ENCODE results near the gene RBMS3. TPM values are rescaled to one million over a fixed set of nuclear protein-coding genes. Genes with fewer than 3 reads are reported as not detected.

Gene RBMS3
- total and polyA plus RNA-seq, 2 experiments from 2014 or later, result 3.2 to 7.4 TPM

DNA sequence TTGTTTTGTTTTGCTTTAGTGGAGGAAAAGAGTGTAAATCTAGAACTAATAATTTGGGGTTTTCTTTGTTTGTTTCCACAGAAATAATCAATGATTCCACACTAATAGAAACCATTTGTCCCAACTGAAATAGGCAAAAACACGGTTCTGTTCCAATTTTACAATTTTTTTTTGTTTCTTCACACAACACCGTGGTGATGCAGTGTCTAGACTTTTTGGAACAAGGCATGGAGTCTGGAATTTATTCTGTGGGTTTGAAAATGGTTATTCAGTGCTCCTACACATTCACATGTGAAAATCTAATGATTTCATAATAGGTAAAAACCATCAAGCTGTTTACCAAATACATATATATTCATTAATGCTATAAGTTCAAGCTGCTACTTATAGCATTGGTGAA lies 696.5 kb downstream of the RBMS3 start:
- H3K79me2 ChIP-seq (replicated peaks; ENCODE audit: insufficient read depth), result no peaks in the 10 kb centered on the region
- DNase-seq (ENCODE audit: low spot score) (no peak), ATAC-seq (no peak)
- H3K27ac ChIP-seq (ENCODE audit: low read depth), result no peak overlapping the region
- H3K4me3 Mint-ChIP-seq, result no peak overlapping the region
- H3K4me3 ChIP-seq, result no peak overlapping the region
- no peaks in the 10 kb centered on the region for H4K20me1 ChIP-seq (replicated peaks; ENCODE audit: insufficient read depth)
- H3K9me3 Mint-ChIP-seq, result peaks cover 10% of the 10 kb centered on the region; the same call in 2 of the 3 replicates
- H3K4me1 Mint-ChIP-seq, result peaks cover 20% of the 10 kb centered on the region
- H3K4me1 ChIP-seq (ENCODE audit: insufficient read depth), result peaks cover 24% of the 10 kb centered on the region
- no peaks in the 10 kb centered on the region for H3F3A ChIP-seq (replicated peaks; ENCODE audit: low read depth)
- no peaks in the 10 kb centered on the region for H3K27me3 Mint-ChIP-seq (ENCODE audit: insufficient read depth, low read depth, poor library complexity)
- no peaks in the 10 kb centered on the region for H3K9me2 ChIP-seq (ENCODE audit: insufficient read depth)
- H3K36me3 ChIP-seq (ENCODE audit: insufficient read depth), result no peaks in the 10 kb centered on the region
- no peak overlapping the region for H3K4me2 ChIP-seq
- TF ChIP-seq, protein P1, sequence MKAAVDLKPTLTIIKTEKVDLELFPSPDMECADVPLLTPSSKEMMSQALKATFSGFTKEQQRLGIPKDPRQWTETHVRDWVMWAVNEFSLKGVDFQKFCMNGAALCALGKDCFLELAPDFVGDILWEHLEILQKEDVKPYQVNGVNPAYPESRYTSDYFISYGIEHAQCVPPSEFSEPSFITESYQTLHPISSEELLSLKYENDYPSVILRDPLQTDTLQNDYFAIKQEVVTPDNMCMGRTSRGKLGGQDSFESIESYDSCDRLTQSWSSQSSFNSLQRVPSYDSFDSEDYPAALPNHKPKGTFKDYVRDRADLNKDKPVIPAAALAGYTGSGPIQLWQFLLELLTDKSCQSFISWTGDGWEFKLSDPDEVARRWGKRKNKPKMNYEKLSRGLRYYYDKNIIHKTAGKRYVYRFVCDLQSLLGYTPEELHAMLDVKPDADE (IDR thresholded peaks at IDR 0.05), result no peak
- no peaks in the 10 kb centered on the region for H3K27me3 ChIP-seq (ENCODE audit: insufficient read depth)
- H2AFZ ChIP-seq, result no peak overlapping the region
- peaks cover 11% of the 10 kb centered on the region; the same call in 2 of the 3 replicates for H3K36me3 Mint-ChIP-seq (ENCODE audit: low read depth)
- no peak overlapping the region for H3K27ac Mint-ChIP-seq

DNA sequence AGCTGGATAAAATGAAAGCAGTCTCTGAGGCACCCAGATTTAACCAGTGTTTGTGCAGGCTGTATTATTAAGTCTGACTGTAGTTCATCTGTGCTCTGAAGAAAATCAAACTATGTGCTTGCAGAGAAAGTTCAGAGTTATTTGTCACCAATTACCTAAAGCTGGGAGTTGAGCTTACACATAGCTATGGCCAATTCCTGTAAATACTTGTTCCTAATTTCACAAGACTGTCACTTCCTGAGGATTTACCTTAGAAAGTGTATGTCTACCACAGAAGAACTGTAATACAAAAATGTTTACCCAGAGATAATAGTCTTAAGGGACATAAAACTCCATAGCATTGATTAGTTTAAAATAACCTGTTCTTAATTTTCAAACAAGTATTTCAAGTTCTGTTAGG lies 697.2 kb downstream of the RBMS3 start:
- Mint-ChIP-seq H3K27ac (no peak overlapping the region), H3K9me3 (peaks cover 14% of the 10 kb centered on the region; the same call in 2 of the 3 replicates), H3K36me3 (ENCODE audit: low read depth) (peaks cover 12% of the 10 kb centered on the region; the same call in 2 of the 3 replicates), H3K4me3 (no peak overlapping the region), H3K4me1 (peaks cover 13% of the 10 kb centered on the region), H3K27me3 (ENCODE audit: insufficient read depth, low read depth, poor library complexity) (no peaks in the 10 kb centered on the region)
- Histone ChIP-seq H2AFZ (no peak overlapping the region), H4K20me1 (replicated peaks; ENCODE audit: insufficient read depth) (no peaks in the 10 kb centered on the region), H3K79me2 (replicated peaks; ENCODE audit: insufficient read depth) (no peaks in the 10 kb centered on the region), H3K9me2 (ENCODE audit: insufficient read depth) (no peaks in the 10 kb centered on the region), H3K4me1 (ENCODE audit: insufficient read depth) (peaks cover 21% of the 10 kb centered on the region), H3K4me3 (no peak overlapping the region), H3F3A (replicated peaks; ENCODE audit: low read depth) (no peaks in the 10 kb centered on the region), H3K27ac (ENCODE audit: low read depth) (no peak overlapping the region), H3K36me3 (ENCODE audit: insufficient read depth) (no peaks in the 10 kb centered on the region), H3K27me3 (ENCODE audit: insufficient read depth) (no peaks in the 10 kb centered on the region), H3K4me2 (no peak overlapping the region)
- no peak for DNase-seq (ENCODE audit: low spot score)
- ATAC-seq, result no peak
- TF ChIP-seq EZH2 (IDR thresholded peaks at IDR 0.05; ENCODE audit: low read depth, unreplicated experiment), result no peak
- TF ChIP-seq ZNF331 (CRISPR knock-in tag; IDR thresholded peaks at IDR 0.05; ENCODE audit: low read depth), result no peak
- no peak for TF ChIP-seq POLR2AphosphoS5 (IDR thresholded peaks at IDR 0.05; ENCODE audit: low read depth)
- TF ChIP-seq, protein P1 (IDR thresholded peaks at IDR 0.05), result no peak
- TF ChIP-seq, protein P2, sequence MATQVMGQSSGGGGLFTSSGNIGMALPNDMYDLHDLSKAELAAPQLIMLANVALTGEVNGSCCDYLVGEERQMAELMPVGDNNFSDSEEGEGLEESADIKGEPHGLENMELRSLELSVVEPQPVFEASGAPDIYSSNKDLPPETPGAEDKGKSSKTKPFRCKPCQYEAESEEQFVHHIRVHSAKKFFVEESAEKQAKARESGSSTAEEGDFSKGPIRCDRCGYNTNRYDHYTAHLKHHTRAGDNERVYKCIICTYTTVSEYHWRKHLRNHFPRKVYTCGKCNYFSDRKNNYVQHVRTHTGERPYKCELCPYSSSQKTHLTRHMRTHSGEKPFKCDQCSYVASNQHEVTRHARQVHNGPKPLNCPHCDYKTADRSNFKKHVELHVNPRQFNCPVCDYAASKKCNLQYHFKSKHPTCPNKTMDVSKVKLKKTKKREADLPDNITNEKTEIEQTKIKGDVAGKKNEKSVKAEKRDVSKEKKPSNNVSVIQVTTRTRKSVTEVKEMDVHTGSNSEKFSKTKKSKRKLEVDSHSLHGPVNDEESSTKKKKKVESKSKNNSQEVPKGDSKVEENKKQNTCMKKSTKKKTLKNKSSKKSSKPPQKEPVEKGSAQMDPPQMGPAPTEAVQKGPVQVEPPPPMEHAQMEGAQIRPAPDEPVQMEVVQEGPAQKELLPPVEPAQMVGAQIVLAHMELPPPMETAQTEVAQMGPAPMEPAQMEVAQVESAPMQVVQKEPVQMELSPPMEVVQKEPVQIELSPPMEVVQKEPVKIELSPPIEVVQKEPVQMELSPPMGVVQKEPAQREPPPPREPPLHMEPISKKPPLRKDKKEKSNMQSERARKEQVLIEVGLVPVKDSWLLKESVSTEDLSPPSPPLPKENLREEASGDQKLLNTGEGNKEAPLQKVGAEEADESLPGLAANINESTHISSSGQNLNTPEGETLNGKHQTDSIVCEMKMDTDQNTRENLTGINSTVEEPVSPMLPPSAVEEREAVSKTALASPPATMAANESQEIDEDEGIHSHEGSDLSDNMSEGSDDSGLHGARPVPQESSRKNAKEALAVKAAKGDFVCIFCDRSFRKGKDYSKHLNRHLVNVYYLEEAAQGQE (IDR thresholded peaks at IDR 0.05; ENCODE audit: unreplicated experiment), result no peak
- no peak for TF ChIP-seq STAT1 (IDR thresholded peaks at IDR 0.05; ENCODE audit: unreplicated experiment)
- TF ChIP-seq, protein P3, sequence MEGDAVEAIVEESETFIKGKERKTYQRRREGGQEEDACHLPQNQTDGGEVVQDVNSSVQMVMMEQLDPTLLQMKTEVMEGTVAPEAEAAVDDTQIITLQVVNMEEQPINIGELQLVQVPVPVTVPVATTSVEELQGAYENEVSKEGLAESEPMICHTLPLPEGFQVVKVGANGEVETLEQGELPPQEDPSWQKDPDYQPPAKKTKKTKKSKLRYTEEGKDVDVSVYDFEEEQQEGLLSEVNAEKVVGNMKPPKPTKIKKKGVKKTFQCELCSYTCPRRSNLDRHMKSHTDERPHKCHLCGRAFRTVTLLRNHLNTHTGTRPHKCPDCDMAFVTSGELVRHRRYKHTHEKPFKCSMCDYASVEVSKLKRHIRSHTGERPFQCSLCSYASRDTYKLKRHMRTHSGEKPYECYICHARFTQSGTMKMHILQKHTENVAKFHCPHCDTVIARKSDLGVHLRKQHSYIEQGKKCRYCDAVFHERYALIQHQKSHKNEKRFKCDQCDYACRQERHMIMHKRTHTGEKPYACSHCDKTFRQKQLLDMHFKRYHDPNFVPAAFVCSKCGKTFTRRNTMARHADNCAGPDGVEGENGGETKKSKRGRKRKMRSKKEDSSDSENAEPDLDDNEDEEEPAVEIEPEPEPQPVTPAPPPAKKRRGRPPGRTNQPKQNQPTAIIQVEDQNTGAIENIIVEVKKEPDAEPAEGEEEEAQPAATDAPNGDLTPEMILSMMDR (conservative IDR thresholded peaks at IDR 0.05; ENCODE audit: low read depth in 2 of 2), result no peak
